Fibroblast of peridontal ligament (primary cell): ENCODE results near the gene CCN2.
"Not testable (repeated sequence)": the region's sequence is repeated elsewhere in the genome, so short reads cannot be mapped to it uniquely, and the experiment has no call there.

Source experiments
- DNase-seq: peaks from one replicate; pipeline ENCODE4 v3.0.0-alpha.2; 2010; ENCODE audit errors: extremely low read depth

CCN2 gene

GRCh38 chr6:131909408-131910218 lies 41.6 kb downstream of the CCN2 start:
- DNase-seq = peak; percentile 86

GRCh38 chr6:131908787-131909186 lies 42.4 kb downstream of the CCN2 start:
- DNase-seq = not testable (repeated sequence)

GRCh38 chr6:131903734-131904133 lies 47.4 kb downstream of the CCN2 start:
- peak; percentile 52 for DNase-seq

- not testable (repeated sequence) for DNase-seq
Measured at GRCh38 chr6:131901326-131901873, 49.8 kb downstream of the CCN2 start.

- no peak for DNase-seq
Measured at GRCh38 chr6:131900231-131900630, 50.9 kb downstream of the CCN2 start.

- DNase-seq = no peak
Measured at GRCh38 chr6:131898718-131899117, 52.5 kb downstream of the CCN2 start.
